ENCODE results near the gene GALNT9.

- TF ChIP-seq CTCF (IDR thresholded peaks at IDR 0.05; ENCODE audit: poor library complexity) = no peak
- no peak for TF ChIP-seq EZH2phosphoT487 (IDR thresholded peaks at IDR 0.05; ENCODE audit: low read depth, severe bottlenecking, unreplicated experiment)
Measured at GRCh38 chr12:132327336-132328171, 1.8 kb downstream of the GALNT9 start.

Data from hepatocyte (in vitro differentiated cells).